Peyer's patch (tissue), 4 donors: ENCODE measurements around the gene VSTM4. TPM values are rescaled to one million over a fixed set of nuclear protein-coding genes. Genes with fewer than 3 reads are reported as not detected.
A peak's percentile ranks its signal among the peaks of the same experiment; 100 is the strongest.

ENCODE experiments used
- DNase-seq, 3 donors: peaks; one replicate each; pipeline ENCODE4 v3.0.0-alpha.2; 2017 to 2019
- H3K27ac ChIP-seq, 4 donors: fragments of 200-600 bp; sonication (generic); one replicate each; pipeline ENCODE4 v1.5.1; 2016 to 2019
- H3K27me3 ChIP-seq, 2 donors: fragments of 200-600 bp; sonication (generic); one replicate each; pipeline ENCODE4 v1.5.1; 2019
- H3K36me3 ChIP-seq, 3 donors: fragments of 200-600 bp; sonication (generic); one replicate each; pipeline ENCODE4 v1.5.1; 2016 to 2019
- H3K4me1 ChIP-seq, 4 donors: fragments of 200-600 bp; sonication (generic); one replicate each; pipeline ENCODE4 v1.5.1; 2016 to 2019
- H3K4me3 ChIP-seq, 4 donors: fragments of 200-600 bp; sonication (generic); 1 replicate in 3 of 4; 2 replicates in 1 of 4; pipeline ENCODE4 v1.5.1; 2016 to 2019; ENCODE audit warnings: mild to moderate bottlenecking in 1 of 4
- H3K9me3 ChIP-seq, 4 donors: fragments of 200-600 bp; sonication (generic); one replicate each; pipeline ENCODE4 v1.5.1; 2016 to 2019; ENCODE audit warnings: mild to moderate bottlenecking in 1 of 4
- CTCF ChIP-seq, 6 experiments: fragments of 450-650 bp in 4 of 6; fragments of 200-600 bp in 2 of 6; sonication (generic) in 1 of 6; IDR thresholded peaks; one replicate each; pipeline ENCODE4 v1.5.1; 2017 to 2019; ENCODE audit warnings: antibody characterized with exemption in 6 of 6, mild to moderate bottlenecking in 3 of 6, moderate library complexity in 1 of 6
- POLR2A ChIP-seq, 2 donors: fragments of 450-650 bp; IDR thresholded peaks; one replicate each; pipeline ENCODE4 v1.5.1; 2017; ENCODE audit warnings: antibody characterized with exemption in 2 of 2, mild to moderate bottlenecking in 2 of 2, moderate library complexity in 2 of 2
- total RNA-seq, 4 donors: library from RNA; depleted of rRNA; stranded (reverse); fragments of >200 nt; gene quantifications; one replicate each; pipeline ENCODE4 v1.1.0, GENCODE V29; 2016

The VSTM4 gene
- total RNA-seq, 4 donors from 2014 or later: 1.7 to 4.7 (median 3.8) TPM

- H3K27me3 ChIP-seq: no peaks in the 10 kb centered on the region
- no peaks in the 10 kb centered on the region for H3K4me1 ChIP-seq
- H3K36me3 ChIP-seq: no peaks in the 10 kb centered on the region
- no peak overlapping the region for H3K4me3 ChIP-seq
- H3K27ac ChIP-seq: no peak overlapping the region
- TF ChIP-seq CTCF (IDR thresholded peaks at IDR 0.05): no peak
- H3K9me3 ChIP-seq: no peaks in the 10 kb centered on the region
- peak in 1 of 3 donors; percentile 44 for DNase-seq
These were observed 129.6 kb downstream of the VSTM4 start for GRCh38 chr10:48985621-48986158.

DNA sequence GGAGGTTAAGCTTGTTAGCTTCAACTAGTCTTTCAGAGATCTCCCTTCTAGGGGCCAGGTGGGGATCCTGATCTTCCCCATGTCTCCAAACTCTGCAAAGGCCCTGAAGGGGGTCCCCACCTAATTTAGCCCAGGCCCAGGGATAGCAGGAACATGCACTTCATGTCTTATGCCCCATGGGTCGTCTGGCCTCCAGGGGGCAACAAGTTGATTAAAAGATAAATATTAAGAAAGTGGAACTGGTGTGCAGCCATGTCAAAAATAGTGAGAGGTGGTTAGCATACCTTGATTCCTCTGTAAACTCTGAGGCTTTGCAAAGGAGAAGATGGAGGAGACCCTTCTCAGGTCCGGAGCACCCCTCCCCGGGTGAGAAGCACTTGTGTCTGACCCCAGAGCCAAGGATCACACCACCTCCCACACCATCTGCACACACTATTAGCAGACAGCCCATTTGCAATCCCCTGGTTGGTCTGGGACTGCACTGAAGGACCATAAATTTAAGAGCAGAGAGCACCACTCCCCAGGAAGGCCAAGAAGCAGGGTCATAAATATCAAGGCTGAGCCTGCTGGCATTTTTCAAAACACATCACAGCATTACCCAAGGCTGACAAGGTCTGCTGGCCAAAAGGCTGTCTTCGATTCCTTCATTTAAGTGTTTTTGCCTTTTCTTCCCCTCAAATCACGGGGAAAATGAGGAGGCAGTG, 131.5 kb downstream of the VSTM4 start:
- no peak for TF ChIP-seq POLR2A (IDR thresholded peaks at IDR 0.05)
- no peak for DNase-seq
- Histone ChIP-seq H3K27me3 (no peaks in the 10 kb centered on the region), H3K36me3 (no peaks in the 10 kb centered on the region), H3K4me3 (no peak overlapping the region), H3K9me3 (no peaks in the 10 kb centered on the region), H3K27ac (no peak overlapping the region), H3K4me1 (no peaks in the 10 kb centered on the region)

- Histone ChIP-seq H3K4me1 (no peaks in the 10 kb centered on the region), H3K4me3 (no peak overlapping the region), H3K27me3 (no peaks in the 10 kb centered on the region), H3K36me3 (no peaks in the 10 kb centered on the region), H3K9me3 (no peaks in the 10 kb centered on the region), H3K27ac (no peak overlapping the region)
- no peak for TF ChIP-seq CTCF (IDR thresholded peaks at IDR 0.05)
- no peak for DNase-seq
These were observed 132.7 kb downstream of the VSTM4 start for GRCh38 chr10:48982584-48982983.

DNA sequence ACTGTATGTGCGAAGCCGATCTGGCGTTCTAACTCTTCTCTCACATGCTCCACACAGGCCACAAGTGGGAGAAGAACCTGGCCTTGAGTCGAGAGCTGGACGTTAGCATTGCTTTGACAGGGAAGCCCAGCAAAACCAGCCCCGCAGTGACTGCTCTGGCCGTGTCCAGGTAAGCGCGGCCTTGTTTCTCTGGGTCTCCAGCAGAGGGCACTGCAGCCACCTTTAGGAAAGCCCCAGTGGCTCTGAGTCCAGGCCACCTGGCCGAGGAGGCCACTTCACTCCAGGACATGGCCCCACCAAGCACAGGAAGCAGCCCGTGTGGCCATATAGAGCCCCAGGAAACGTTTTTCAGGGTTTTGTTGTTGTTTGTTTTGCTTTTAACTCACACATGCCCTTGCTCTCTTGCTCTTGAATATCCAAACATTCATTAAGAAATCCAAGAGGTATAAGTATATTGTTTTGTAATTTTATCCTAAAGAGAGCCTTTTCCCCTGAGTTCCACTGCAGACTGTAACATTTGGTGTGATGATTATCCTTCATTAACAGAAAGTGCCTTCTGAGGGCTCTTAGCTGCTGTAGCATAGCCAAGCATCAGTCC, 133.9 kb downstream of the VSTM4 start:
- H3K4me1 ChIP-seq: no peaks in the 10 kb centered on the region
- DNase-seq: peak; percentile 35 to 73 (median 64)
- H3K36me3 ChIP-seq: no peaks in the 10 kb centered on the region
- H3K27ac ChIP-seq: no peak overlapping the region
- H3K4me3 ChIP-seq: no peak overlapping the region
- TF ChIP-seq CTCF (IDR thresholded peaks at IDR 0.05): peak; percentile 5 to 76 (median 60)
- no peak for TF ChIP-seq POLR2A (IDR thresholded peaks at IDR 0.05)
- no peaks in the 10 kb centered on the region for H3K27me3 ChIP-seq
- H3K9me3 ChIP-seq: no peaks in the 10 kb centered on the region

DNA sequence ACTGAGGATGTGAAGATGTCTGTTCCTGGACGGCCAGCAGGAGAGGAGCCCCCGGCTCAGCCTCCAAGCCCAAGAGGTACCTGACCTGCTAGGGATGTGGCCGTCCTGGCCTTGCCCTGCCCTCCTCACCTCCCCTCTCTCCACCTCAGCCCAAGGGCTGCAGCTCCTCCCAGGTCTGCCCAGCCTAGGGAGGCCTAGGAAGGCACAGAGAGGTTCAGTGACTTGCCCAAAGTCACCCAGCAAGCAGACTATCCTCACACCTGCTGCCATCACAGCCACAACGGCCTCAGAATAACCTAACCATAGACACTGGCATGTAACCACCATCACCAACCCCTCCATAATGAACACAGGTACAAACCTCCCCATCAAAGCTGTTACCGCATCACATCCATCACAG, 137.0 kb downstream of the VSTM4 start:
- DNase-seq: no peak
- Histone ChIP-seq H3K9me3 (no peaks in the 10 kb centered on the region), H3K4me1 (no peaks in the 10 kb centered on the region), H3K4me3 (no peak overlapping the region), H3K27me3 (no peaks in the 10 kb centered on the region), H3K27ac (no peak overlapping the region), H3K36me3 (no peaks in the 10 kb centered on the region)
- no peak for TF ChIP-seq CTCF (IDR thresholded peaks at IDR 0.05)
- TF ChIP-seq POLR2A (IDR thresholded peaks at IDR 0.05): no peak

DNA sequence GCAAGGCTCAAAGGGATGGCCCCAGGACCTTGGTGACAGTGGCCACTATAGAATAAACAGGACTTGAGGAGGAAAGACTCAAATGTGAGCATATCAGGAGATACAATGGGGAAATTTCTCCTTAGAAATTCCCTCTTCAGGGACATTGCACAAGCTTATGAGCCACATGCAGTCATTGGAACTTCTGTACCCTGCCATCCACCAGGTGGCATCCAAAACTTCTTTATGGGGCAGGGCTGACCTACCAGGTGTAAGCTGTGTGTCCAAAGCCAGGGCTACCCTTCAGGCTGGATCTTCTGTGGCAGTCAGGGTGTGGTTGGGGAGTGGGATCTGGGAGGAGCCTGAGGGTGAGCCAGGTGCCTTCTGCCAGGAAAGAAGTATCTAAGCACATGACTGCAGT, 139.1 kb downstream of the VSTM4 start:
- H3K9me3 ChIP-seq: no peaks in the 10 kb centered on the region
- no peak for DNase-seq
- H3K36me3 ChIP-seq: no peaks in the 10 kb centered on the region
- TF ChIP-seq CTCF (IDR thresholded peaks at IDR 0.05): peak in 2 of 6 experiments; percentile 6 to 14
- TF ChIP-seq POLR2A (IDR thresholded peaks at IDR 0.05): no peak
- H3K27ac ChIP-seq: no peak overlapping the region
- H3K27me3 ChIP-seq: no peaks in the 10 kb centered on the region
- H3K4me1 ChIP-seq: no peaks in the 10 kb centered on the region
- H3K4me3 ChIP-seq: no peak overlapping the region
